WTC11 (cell line): ENCODE data around the gene DENND4B. TPM values are rescaled to one million over a fixed set of nuclear protein-coding genes. Genes with fewer than 3 reads are reported as not detected.

Experiments used
- ATAC-seq: fragments of 200-7000 bp; cut with Tn5 transposase; 2 replicates; pipeline ENCODE4 v1.10.0; 2021; ENCODE audit warnings: mild to moderate bottlenecking, moderate library complexity
- CTCF ChIA-PET: fragments of 300-600 bp; sonication (Branson Sonifier 250); formaldehyde crosslinking; loops from one replicate; lab custom pipeline; 2021; ENCODE audit warnings: antibody characterized with exemption; lab: Charles Lee
- POLR2A ChIA-PET: fragments of 350-600 bp; sonication (Branson Sonifier 250); formaldehyde crosslinking; loops from one replicate; lab custom pipeline; 2021; ENCODE audit warnings: antibody characterized with exemption; lab: Charles Lee
- DNase-seq: peaks from one replicate; pipeline ENCODE4 v3.0.0; 2021; ENCODE audit warnings: low spot score
- H3K27ac Mint-ChIP-seq: 2 replicates; pipeline ENCODE4 v1.8.0; 2021; ENCODE audit warnings: mixed read lengths
- H3K27me3 Mint-ChIP-seq: 2 replicates; pipeline ENCODE4 v1.8.0; 2021; ENCODE audit warnings: low read depth, mild to moderate bottlenecking, moderate library complexity, mixed read lengths
- H3K36me3 Mint-ChIP-seq: 2 replicates; pipeline ENCODE4 v1.8.0; 2021; ENCODE audit warnings: mixed read lengths
- H3K4me1 Mint-ChIP-seq: 2 replicates; pipeline ENCODE4 v1.8.0; 2022; ENCODE audit warnings: mixed read lengths
- H3K4me3 Mint-ChIP-seq: 2 replicates; pipeline ENCODE4 v1.8.0; 2021; ENCODE audit warnings: mild to moderate bottlenecking, moderate library complexity, mixed read lengths
- H3K9me3 Mint-ChIP-seq: 2 replicates; pipeline ENCODE4 v1.8.0; 2021; ENCODE audit warnings: mixed read lengths
- CBFB ChIP-seq: sonication (generic); formaldehyde crosslinking; IDR thresholded peaks from 2 replicates; pipeline ENCODE4 v1.8.1; 2022; ENCODE audit warnings: mild to moderate bottlenecking, low read depth, missing genetic modification reagents
- FOXJ3 ChIP-seq: sonication (generic); formaldehyde crosslinking; IDR thresholded peaks from 2 replicates; pipeline ENCODE4 v1.9.0; 2021; ENCODE audit warnings: missing genetic modification reagents, mild to moderate bottlenecking, borderline replicate concordance
- IRF2 ChIP-seq: sonication (generic); formaldehyde crosslinking; IDR thresholded peaks from 2 replicates; pipeline ENCODE4 v1.8.0; 2022; ENCODE audit warnings: low read depth, missing genetic modification reagents, borderline replicate concordance
- SOX15 ChIP-seq: fragments of 250-450 bp; sonication (Bioruptor Pico); IDR thresholded peaks from 2 replicates; pipeline ENCODE4 v1.9.0; 2021; ENCODE audit warnings: mild to moderate bottlenecking
- TEAD4 ChIP-seq: sonication (generic); formaldehyde crosslinking; IDR thresholded peaks from 2 replicates; pipeline ENCODE4 v1.8.0; 2022; ENCODE audit warnings: mild to moderate bottlenecking, missing genetic modification reagents
- ZNF219 ChIP-seq: sonication (generic); formaldehyde crosslinking; IDR thresholded peaks from 2 replicates; pipeline ENCODE4 v1.8.0; 2023; ENCODE audit warnings: missing genetic modification reagents, mild to moderate bottlenecking, borderline replicate concordance
- ZNF317 ChIP-seq: sonication (generic); formaldehyde crosslinking; IDR thresholded peaks from 2 replicates; pipeline ENCODE4 v1.8.1; 2023; ENCODE audit warnings: low read depth, mild to moderate bottlenecking, moderate library complexity, missing genetic modification reagents, borderline replicate concordance
- total RNA-seq: library from RNA; stranded (reverse); gene quantifications from 3 replicates; pipeline ENCODE4 v1.2.3, GENCODE V29; 2021
- TF ChIP-seq, protein P1 (sequence below): sonication (generic); formaldehyde crosslinking; conservative IDR thresholded peaks from 2 replicates; pipeline ENCODE4 v1.8.1; 2022; ENCODE audit warnings: mild to moderate bottlenecking, missing genetic modification reagents
- TF ChIP-seq, protein P2 (sequence below): sonication (generic); formaldehyde crosslinking; IDR thresholded peaks from 2 replicates; pipeline ENCODE4 v1.8.1; 2023; ENCODE audit warnings: mild to moderate bottlenecking, missing genetic modification reagents
- TF ChIP-seq, protein P3 (sequence below): sonication (generic); formaldehyde crosslinking; IDR thresholded peaks from 2 replicates; pipeline ENCODE4 v1.8.1; 2022; ENCODE audit warnings: low read depth, missing genetic modification reagents, borderline replicate concordance
- TF ChIP-seq, protein P4 (sequence below): sonication (generic); formaldehyde crosslinking; IDR thresholded peaks from 2 replicates; pipeline ENCODE4 v1.8.0; 2023; ENCODE audit warnings: missing genetic modification reagents, mild to moderate bottlenecking, borderline replicate concordance
- TF ChIP-seq, protein P5 (sequence below): sonication (generic); formaldehyde crosslinking; IDR thresholded peaks from 2 replicates; pipeline ENCODE4 v1.8.1; 2022; ENCODE audit warnings: mild to moderate bottlenecking, missing genetic modification reagents, moderate library complexity, borderline replicate concordance
- TF ChIP-seq, protein P6 (sequence below): sonication (generic); formaldehyde crosslinking; IDR thresholded peaks from 2 replicates; pipeline ENCODE4 v1.8.0; 2022; ENCODE audit warnings: mild to moderate bottlenecking, missing genetic modification reagents

Gene DENND4B
- total RNA-seq, 1 experiment from 2014 or later, result 93.1 TPM

DNA sequence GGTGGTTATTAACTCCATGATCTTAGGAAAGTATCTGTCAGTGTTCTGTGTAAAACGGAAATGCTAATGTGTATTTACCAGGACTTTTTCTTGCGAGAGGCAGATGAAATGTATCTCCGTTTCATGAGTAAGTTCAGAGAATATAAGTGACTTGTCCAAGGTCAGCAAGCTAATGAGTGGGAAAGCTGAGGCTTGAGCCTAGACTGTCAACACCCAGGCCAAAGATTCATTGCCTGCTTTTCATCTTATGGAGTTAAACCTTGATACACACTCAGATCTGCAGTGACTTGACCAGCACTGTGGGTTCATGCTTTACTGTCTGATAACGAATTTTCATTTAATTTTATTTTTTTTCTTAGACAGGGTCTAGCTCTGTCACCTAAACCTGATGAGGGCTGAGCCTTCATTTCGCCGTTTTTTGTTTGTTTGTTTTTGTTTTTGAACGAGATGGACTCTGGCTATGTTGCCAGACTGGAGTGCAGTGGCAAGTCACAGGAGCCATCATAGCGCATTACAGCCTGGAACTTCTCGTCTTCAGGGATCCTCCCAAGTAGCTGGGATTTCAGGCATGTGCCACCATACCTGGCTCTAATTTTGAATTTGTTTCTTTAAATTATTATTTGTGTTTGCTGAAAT lies 31.9 kb upstream of the DENND4B start:
- DNase-seq, result no peak
- Mint-ChIP-seq H3K27ac (peak overlapping the region; percentile 94), H3K36me3 (peaks cover 49% of the 10 kb centered on the region), H3K27me3 (no peaks in the 10 kb centered on the region), H3K4me3 (peak overlapping the region; percentile 98)
- no peak for ATAC-seq
- POLR2A ChIA-PET, result interaction anchor here (1.0 to 3.1 kb wide), 8 partner anchors 8 to 344 kb away, joined by 3 to 55 read pairs (median 6); partner anchors contain the start of genes CHTOP, CREB3L4, RAB13 and RPS27
- TF ChIP-seq, protein P1, sequence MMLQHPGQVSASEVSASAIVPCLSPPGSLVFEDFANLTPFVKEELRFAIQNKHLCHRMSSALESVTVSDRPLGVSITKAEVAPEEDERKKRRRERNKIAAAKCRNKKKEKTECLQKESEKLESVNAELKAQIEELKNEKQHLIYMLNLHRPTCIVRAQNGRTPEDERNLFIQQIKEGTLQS (CRISPR knock-in tag), result no peak
- TF ChIP-seq, protein P2, sequence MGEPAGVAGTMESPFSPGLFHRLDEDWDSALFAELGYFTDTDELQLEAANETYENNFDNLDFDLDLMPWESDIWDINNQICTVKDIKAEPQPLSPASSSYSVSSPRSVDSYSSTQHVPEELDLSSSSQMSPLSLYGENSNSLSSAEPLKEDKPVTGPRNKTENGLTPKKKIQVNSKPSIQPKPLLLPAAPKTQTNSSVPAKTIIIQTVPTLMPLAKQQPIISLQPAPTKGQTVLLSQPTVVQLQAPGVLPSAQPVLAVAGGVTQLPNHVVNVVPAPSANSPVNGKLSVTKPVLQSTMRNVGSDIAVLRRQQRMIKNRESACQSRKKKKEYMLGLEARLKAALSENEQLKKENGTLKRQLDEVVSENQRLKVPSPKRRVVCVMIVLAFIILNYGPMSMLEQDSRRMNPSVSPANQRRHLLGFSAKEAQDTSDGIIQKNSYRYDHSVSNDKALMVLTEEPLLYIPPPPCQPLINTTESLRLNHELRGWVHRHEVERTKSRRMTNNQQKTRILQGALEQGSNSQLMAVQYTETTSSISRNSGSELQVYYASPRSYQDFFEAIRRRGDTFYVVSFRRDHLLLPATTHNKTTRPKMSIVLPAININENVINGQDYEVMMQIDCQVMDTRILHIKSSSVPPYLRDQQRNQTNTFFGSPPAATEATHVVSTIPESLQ, result no peak
- TF ChIP-seq FOXJ3 (CRISPR knock-in tag) (no peak), ZNF317 (no peak), SOX15 (no peak), IRF2 (CRISPR knock-in tag) (no peak), ZNF219 (no peak), TEAD4 (CRISPR knock-in tag) (no peak), CBFB (CRISPR knock-in tag) (no peak)
- TF ChIP-seq, protein P3, sequence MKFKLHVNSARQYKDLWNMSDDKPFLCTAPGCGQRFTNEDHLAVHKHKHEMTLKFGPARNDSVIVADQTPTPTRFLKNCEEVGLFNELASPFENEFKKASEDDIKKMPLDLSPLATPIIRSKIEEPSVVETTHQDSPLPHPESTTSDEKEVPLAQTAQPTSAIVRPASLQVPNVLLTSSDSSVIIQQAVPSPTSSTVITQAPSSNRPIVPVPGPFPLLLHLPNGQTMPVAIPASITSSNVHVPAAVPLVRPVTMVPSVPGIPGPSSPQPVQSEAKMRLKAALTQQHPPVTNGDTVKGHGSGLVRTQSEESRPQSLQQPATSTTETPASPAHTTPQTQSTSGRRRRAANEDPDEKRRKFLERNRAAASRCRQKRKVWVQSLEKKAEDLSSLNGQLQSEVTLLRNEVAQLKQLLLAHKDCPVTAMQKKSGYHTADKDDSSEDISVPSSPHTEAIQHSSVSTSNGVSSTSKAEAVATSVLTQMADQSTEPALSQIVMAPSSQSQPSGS (CRISPR knock-in tag), result no peak
- TF ChIP-seq, protein P4, sequence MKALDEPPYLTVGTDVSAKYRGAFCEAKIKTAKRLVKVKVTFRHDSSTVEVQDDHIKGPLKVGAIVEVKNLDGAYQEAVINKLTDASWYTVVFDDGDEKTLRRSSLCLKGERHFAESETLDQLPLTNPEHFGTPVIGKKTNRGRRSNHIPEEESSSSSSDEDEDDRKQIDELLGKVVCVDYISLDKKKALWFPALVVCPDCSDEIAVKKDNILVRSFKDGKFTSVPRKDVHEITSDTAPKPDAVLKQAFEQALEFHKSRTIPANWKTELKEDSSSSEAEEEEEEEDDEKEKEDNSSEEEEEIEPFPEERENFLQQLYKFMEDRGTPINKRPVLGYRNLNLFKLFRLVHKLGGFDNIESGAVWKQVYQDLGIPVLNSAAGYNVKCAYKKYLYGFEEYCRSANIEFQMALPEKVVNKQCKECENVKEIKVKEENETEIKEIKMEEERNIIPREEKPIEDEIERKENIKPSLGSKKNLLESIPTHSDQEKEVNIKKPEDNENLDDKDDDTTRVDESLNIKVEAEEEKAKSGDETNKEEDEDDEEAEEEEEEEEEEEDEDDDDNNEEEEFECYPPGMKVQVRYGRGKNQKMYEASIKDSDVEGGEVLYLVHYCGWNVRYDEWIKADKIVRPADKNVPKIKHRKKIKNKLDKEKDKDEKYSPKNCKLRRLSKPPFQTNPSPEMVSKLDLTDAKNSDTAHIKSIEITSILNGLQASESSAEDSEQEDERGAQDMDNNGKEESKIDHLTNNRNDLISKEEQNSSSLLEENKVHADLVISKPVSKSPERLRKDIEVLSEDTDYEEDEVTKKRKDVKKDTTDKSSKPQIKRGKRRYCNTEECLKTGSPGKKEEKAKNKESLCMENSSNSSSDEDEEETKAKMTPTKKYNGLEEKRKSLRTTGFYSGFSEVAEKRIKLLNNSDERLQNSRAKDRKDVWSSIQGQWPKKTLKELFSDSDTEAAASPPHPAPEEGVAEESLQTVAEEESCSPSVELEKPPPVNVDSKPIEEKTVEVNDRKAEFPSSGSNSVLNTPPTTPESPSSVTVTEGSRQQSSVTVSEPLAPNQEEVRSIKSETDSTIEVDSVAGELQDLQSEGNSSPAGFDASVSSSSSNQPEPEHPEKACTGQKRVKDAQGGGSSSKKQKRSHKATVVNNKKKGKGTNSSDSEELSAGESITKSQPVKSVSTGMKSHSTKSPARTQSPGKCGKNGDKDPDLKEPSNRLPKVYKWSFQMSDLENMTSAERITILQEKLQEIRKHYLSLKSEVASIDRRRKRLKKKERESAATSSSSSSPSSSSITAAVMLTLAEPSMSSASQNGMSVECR (CRISPR knock-in tag), result no peak
- TF ChIP-seq, protein P5, sequence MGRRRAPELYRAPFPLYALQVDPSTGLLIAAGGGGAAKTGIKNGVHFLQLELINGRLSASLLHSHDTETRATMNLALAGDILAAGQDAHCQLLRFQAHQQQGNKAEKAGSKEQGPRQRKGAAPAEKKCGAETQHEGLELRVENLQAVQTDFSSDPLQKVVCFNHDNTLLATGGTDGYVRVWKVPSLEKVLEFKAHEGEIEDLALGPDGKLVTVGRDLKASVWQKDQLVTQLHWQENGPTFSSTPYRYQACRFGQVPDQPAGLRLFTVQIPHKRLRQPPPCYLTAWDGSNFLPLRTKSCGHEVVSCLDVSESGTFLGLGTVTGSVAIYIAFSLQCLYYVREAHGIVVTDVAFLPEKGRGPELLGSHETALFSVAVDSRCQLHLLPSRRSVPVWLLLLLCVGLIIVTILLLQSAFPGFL, result no peak
- TF ChIP-seq, protein P6, sequence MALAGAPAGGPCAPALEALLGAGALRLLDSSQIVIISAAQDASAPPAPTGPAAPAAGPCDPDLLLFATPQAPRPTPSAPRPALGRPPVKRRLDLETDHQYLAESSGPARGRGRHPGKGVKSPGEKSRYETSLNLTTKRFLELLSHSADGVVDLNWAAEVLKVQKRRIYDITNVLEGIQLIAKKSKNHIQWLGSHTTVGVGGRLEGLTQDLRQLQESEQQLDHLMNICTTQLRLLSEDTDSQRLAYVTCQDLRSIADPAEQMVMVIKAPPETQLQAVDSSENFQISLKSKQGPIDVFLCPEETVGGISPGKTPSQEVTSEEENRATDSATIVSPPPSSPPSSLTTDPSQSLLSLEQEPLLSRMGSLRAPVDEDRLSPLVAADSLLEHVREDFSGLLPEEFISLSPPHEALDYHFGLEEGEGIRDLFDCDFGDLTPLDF (CRISPR knock-in tag), result no peak
- TF ChIP-seq, all 79 proteins: peak for 0
- no peaks in the 10 kb centered on the region for H3K9me3 Mint-ChIP-seq
- CTCF ChIA-PET, result interaction anchor here (1.1 to 4.3 kb wide), 6 partner anchors 8 to 180 kb away, joined by 3 to 26 read pairs (median 10); partner anchors contain the start of genes CREB3L4, DENND4B, RAB13 and RPS27
- H3K4me1 Mint-ChIP-seq, result peaks cover 31% of the 10 kb centered on the region
